ENCODE results near the gene NSMCE3. TPM values are rescaled to one million over a fixed set of nuclear protein-coding genes. Genes with fewer than 3 reads are reported as not detected.
"Not testable (repeated sequence)": the region's sequence is repeated elsewhere in the genome, so short reads cannot be mapped to it uniquely, and the experiment has no call there.

The NSMCE3 gene
- total RNA-seq, 1 donor from 2014 or later = 6.5 TPM

- intact Hi-C loops (cut with DNase I) = no loop called here
These were observed 2.6 kb upstream of the NSMCE3 start for GRCh38 chr15:29272219-29272618.

GRCh38 chr15:29270976-29271375 lies 1.4 kb upstream of the NSMCE3 start:
- DNase-seq (ENCODE audit: low spot score) = no peak
- intact Hi-C loops (cut with DNase I) = no loop called here

More at GRCh38 chr15:29272219-29272618, 2.6 kb upstream of the NSMCE3 start:
- no peak for DNase-seq (ENCODE audit: low spot score)

- DNase-seq (ENCODE audit: low spot score) = no peak
- intact Hi-C loops (cut with DNase I) = no loop called here
These were observed 740 bp upstream of the NSMCE3 start for GRCh38 chr15:29270169-29270955.

- DNase-seq (ENCODE audit: low spot score) = no peak
- intact Hi-C loops (cut with DNase I) = no loop called here
These were observed 727 bp downstream of the NSMCE3 start for GRCh38 chr15:29268706-29269484.

- intact Hi-C loops (cut with DNase I) = no loop called here
- DNase-seq (ENCODE audit: low spot score) = no peak
These were observed 3.5 kb downstream of the NSMCE3 start for GRCh38 chr15:29266052-29266582.

GRCh38 chr15:29263289-29263688 lies 6.3 kb downstream of the NSMCE3 start:
- DNase-seq (ENCODE audit: low spot score) = no peak
- intact Hi-C loops (cut with DNase I) = no loop called here

GRCh38 chr15:29262738-29263137 lies 6.9 kb downstream of the NSMCE3 start:
- DNase-seq (ENCODE audit: low spot score) = no peak
- intact Hi-C loops (cut with DNase I) = no loop called here

GRCh38 chr15:29260896-29261295 lies 8.7 kb downstream of the NSMCE3 start:
- DNase-seq (ENCODE audit: low spot score) = no peak

GRCh38 chr15:29259233-29259632 lies 10.4 kb downstream of the NSMCE3 start:
- no peak for DNase-seq (ENCODE audit: low spot score)
- intact Hi-C loops (cut with DNase I) = no loop called here

More at GRCh38 chr15:29260896-29261295, 8.7 kb downstream of the NSMCE3 start:
- intact Hi-C loops (cut with DNase I) = no loop called here

GRCh38 chr15:29252234-29252633 lies 17.4 kb downstream of the NSMCE3 start:
- intact Hi-C loops (cut with DNase I) = no loop called here
- no peak for DNase-seq (ENCODE audit: low spot score)

- no peak for DNase-seq (ENCODE audit: low spot score)
- intact Hi-C loops (cut with DNase I) = no loop called here
These were observed 25.1 kb downstream of the NSMCE3 start for GRCh38 chr15:29244544-29244943.

GRCh38 chr15:29244123-29244522 lies 25.5 kb downstream of the NSMCE3 start:
- no peak for DNase-seq (ENCODE audit: low spot score)
- intact Hi-C loops (cut with DNase I) = no loop called here

- DNase-seq (ENCODE audit: low spot score) = no peak
- intact Hi-C loops (cut with DNase I) = no loop called here
These were observed 27.0 kb downstream of the NSMCE3 start for GRCh38 chr15:29242456-29243242.

GRCh38 chr15:29241207-29241606 lies 28.4 kb downstream of the NSMCE3 start:
- intact Hi-C loops (cut with DNase I) = no loop called here
- no peak for DNase-seq (ENCODE audit: low spot score)

GRCh38 chr15:29239395-29239794 lies 30.2 kb downstream of the NSMCE3 start:
- intact Hi-C loops (cut with DNase I) = no loop called here
- DNase-seq (ENCODE audit: low spot score) = no peak

- DNase-seq (ENCODE audit: low spot score) = no peak
- intact Hi-C loops (cut with DNase I) = no loop called here
These were observed 36.1 kb downstream of the NSMCE3 start for GRCh38 chr15:29233566-29233965.

GRCh38 chr15:29226436-29227208 lies 43.0 kb downstream of the NSMCE3 start:
- DNase-seq (ENCODE audit: low spot score) = no peak
- intact Hi-C loops (cut with DNase I) = no loop called here

GRCh38 chr15:29225534-29226234 lies 43.9 kb downstream of the NSMCE3 start:
- intact Hi-C loops (cut with DNase I) = no loop called here
- DNase-seq (ENCODE audit: low spot score) = no peak

- DNase-seq (ENCODE audit: low spot score); intact Hi-C loops (cut with DNase I): not testable (repeated sequence)
These were observed 44.6 kb downstream of the NSMCE3 start for GRCh38 chr15:29224987-29225363.

Data from cardiac septum (tissue), 1 donor.